Vagina (tissue), 2 donors: Measurements from ENCODE around the gene SLC5A5. TPM values are rescaled to one million over a fixed set of nuclear protein-coding genes. Genes with fewer than 3 reads are reported as not detected.

Experiments
- DNase-seq, 2 donors: peaks; one replicate each; pipeline ENCODE4 v3.0.0-alpha.2; 2017; ENCODE audit errors: extremely low spot score in 2 of 2
- H3K27ac ChIP-seq: fragments of 200-600 bp; sonication (generic); one replicate; pipeline ENCODE4 v1.5.1; 2019
- H3K27me3 ChIP-seq: fragments of 200-600 bp; sonication (generic); one replicate; pipeline ENCODE4 v1.5.1; 2019
- H3K36me3 ChIP-seq, 2 donors: fragments of 200-600 bp; sonication (generic); one replicate each; pipeline ENCODE4 v1.5.1; 2017 to 2019
- H3K4me1 ChIP-seq: fragments of 200-600 bp; sonication (generic); one replicate; pipeline ENCODE4 v1.5.1; 2019
- H3K4me3 ChIP-seq, 2 donors: fragments of 200-600 bp; sonication (generic); 1 replicate in 1 of 2; 2 replicates in 1 of 2; pipeline ENCODE4 v1.5.1; 2016 to 2019
- H3K9me3 ChIP-seq: fragments of 200-600 bp; sonication (generic); one replicate; pipeline ENCODE4 v1.5.1; 2019
- CTCF ChIP-seq, 3 experiments: fragments of 450-650 bp in 2 of 3; fragments of 200-600 bp in 1 of 3; sonication (generic) in 1 of 3; IDR thresholded peaks; one replicate each; pipeline ENCODE4 v1.5.1; 2017 to 2019; ENCODE audit warnings: antibody characterized with exemption in 3 of 3, mild to moderate bottlenecking in 2 of 3, moderate library complexity in 2 of 3
- POLR2A ChIP-seq, 2 donors: fragments of 450-650 bp; IDR thresholded peaks; one replicate each; pipeline ENCODE4 v1.6.1; 2017; ENCODE audit warnings: antibody characterized with exemption in 2 of 2, mild to moderate bottlenecking in 2 of 2, moderate library complexity in 2 of 2
- POLR2AphosphoS5 ChIP-seq, 2 donors: sonication (generic); formaldehyde crosslinking; IDR thresholded peaks; one replicate each; pipeline ENCODE4 v1.9.0; 2017; ENCODE audit warnings: antibody characterized with exemption in 2 of 2, mild to moderate bottlenecking in 2 of 2, low read depth in 1 of 2; ENCODE audit not compliant: insufficient read depth in 1 of 2
- intact Hi-C: fragments of 100-400 bp; cut with DNase I; formaldehyde crosslinking; loops from one replicate; pipeline ENCODE4 v1.15.1; 2023
- total RNA-seq: library from RNA; depleted of rRNA; stranded (reverse); fragments of >200 nt; gene quantifications from one replicate; pipeline ENCODE4 v1.2.3, GENCODE V29; 2016

Gene SLC5A5
- total RNA-seq, 1 donor from 2014 or later, result not detected

- no peaks in the 10 kb centered on the region for H3K9me3 ChIP-seq
- H3K27me3 ChIP-seq, result no peaks in the 10 kb centered on the region
- peaks cover 20% of the 10 kb centered on the region for H3K4me1 ChIP-seq
- intact Hi-C loops, result no loop called here
- DNase-seq, result no peak
- TF ChIP-seq POLR2AphosphoS5 (IDR thresholded peaks at IDR 0.05; ENCODE audit: insufficient read depth in 1 of 2, low read depth in 1 of 2), result peak in 1 of 2 donors; percentile 11
- no peak for TF ChIP-seq POLR2A (IDR thresholded peaks at IDR 0.05)
- peak within 1 kb of the TSS; percentile 64 for H3K27ac ChIP-seq
- H3K4me3 ChIP-seq, result peak within 1 kb of the TSS; percentile 33 to 51
- H3K36me3 ChIP-seq, result no peaks in the 10 kb centered on the region
Observed at GRCh38 chr19:17847538-17848366, 24.0 kb upstream of the SLC5A5 start, which contains the start of gene JAK3. Gene JAK3, minus strand, starts transcription at chr19:17847982. Its CDS starts 3,565 bp downstream, at chr19:17844417.

GRCh38 chr19:17848595-17849292 lies 23.0 kb upstream of the SLC5A5 start:
- Histone ChIP-seq H3K36me3 (no peaks in the 10 kb centered on the region), H3K4me1 (peaks cover 18% of the 10 kb centered on the region), H3K4me3 (no peak overlapping the region), H3K27ac (peak overlapping the region; percentile 45), H3K27me3 (no peaks in the 10 kb centered on the region), H3K9me3 (no peaks in the 10 kb centered on the region)
- TF ChIP-seq CTCF (IDR thresholded peaks at IDR 0.05), result no peak
- no peak for TF ChIP-seq POLR2AphosphoS5 (IDR thresholded peaks at IDR 0.05; ENCODE audit: insufficient read depth in 1 of 2, low read depth in 1 of 2)
- TF ChIP-seq POLR2A (IDR thresholded peaks at IDR 0.05), result no peak
- no peak for DNase-seq
- intact Hi-C loops, result no loop called here

- no peaks in the 10 kb centered on the region for H3K9me3 ChIP-seq
- no peak overlapping the region for H3K4me3 ChIP-seq
- no peaks in the 10 kb centered on the region for H3K4me1 ChIP-seq
- no peak overlapping the region for H3K27ac ChIP-seq
- H3K27me3 ChIP-seq, result no peaks in the 10 kb centered on the region
- TF ChIP-seq POLR2AphosphoS5 (IDR thresholded peaks at IDR 0.05; ENCODE audit: insufficient read depth in 1 of 2, low read depth in 1 of 2) (no peak), POLR2A (IDR thresholded peaks at IDR 0.05) (no peak), CTCF (IDR thresholded peaks at IDR 0.05) (no peak)
- no peaks in the 10 kb centered on the region for H3K36me3 ChIP-seq
- intact Hi-C loops, result no loop called here
- no peak for DNase-seq
Observed at GRCh38 chr19:17854061-17854460, 17.7 kb upstream of the SLC5A5 start.

- Histone ChIP-seq H3K27ac (no peak overlapping the region), H3K27me3 (no peaks in the 10 kb centered on the region), H3K36me3 (no peaks in the 10 kb centered on the region), H3K4me3 (no peak overlapping the region), H3K4me1 (peaks cover 2% of the 10 kb centered on the region), H3K9me3 (no peaks in the 10 kb centered on the region)
- DNase-seq, result no peak
- intact Hi-C loops, result no loop called here
- TF ChIP-seq POLR2A (IDR thresholded peaks at IDR 0.05) (no peak), POLR2AphosphoS5 (IDR thresholded peaks at IDR 0.05; ENCODE audit: insufficient read depth in 1 of 2, low read depth in 1 of 2) (peak in 1 of 2 donors; percentile 12), CTCF (IDR thresholded peaks at IDR 0.05) (peak; percentile 87 to 95 (median 92))
Observed at GRCh38 chr19:17855280-17856152, 16.2 kb upstream of the SLC5A5 start.
